C4-2B (cell line): ENCODE results near the gene POLR2F.

Experiments used
- H3K27ac ChIP-seq: fragments of 450-650 bp; 2 replicates; pipeline ENCODE4 v1.5.1; 2017
- ZFX ChIP-seq: fragments of 450-650 bp; IDR thresholded peaks from 2 replicates; pipeline ENCODE4 v1.6.1; 2017
- TF ChIP-seq, protein P1 (sequence below): fragments of 450-650 bp; conservative IDR thresholded peaks from 2 replicates; pipeline ENCODE4 v1.5.1; 2017; ENCODE audit warnings: mild to moderate bottlenecking

Gene POLR2F

DNA sequence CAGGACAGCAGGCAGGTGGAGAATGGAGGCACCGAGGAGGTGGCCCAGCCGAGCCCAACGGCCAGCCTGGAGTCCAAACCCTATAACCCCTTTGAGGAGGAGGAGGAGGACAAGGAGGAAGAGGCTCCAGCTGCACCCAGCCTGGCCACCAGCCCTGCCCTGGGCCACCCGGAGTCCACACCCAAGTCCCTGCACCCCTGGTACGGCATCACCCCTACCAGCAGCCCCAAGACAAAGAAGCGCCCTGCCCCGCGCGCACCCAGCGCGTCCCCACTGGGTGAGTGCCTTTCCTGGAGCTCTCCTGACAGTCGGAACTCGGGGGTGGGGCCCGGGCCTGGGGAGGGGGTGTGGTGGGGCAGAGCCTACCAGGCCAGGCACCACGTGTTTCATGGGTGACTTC lies 27.7 kb upstream of the POLR2F start:
- TF ChIP-seq ZFX, result no peak
- TF ChIP-seq, protein P1, sequence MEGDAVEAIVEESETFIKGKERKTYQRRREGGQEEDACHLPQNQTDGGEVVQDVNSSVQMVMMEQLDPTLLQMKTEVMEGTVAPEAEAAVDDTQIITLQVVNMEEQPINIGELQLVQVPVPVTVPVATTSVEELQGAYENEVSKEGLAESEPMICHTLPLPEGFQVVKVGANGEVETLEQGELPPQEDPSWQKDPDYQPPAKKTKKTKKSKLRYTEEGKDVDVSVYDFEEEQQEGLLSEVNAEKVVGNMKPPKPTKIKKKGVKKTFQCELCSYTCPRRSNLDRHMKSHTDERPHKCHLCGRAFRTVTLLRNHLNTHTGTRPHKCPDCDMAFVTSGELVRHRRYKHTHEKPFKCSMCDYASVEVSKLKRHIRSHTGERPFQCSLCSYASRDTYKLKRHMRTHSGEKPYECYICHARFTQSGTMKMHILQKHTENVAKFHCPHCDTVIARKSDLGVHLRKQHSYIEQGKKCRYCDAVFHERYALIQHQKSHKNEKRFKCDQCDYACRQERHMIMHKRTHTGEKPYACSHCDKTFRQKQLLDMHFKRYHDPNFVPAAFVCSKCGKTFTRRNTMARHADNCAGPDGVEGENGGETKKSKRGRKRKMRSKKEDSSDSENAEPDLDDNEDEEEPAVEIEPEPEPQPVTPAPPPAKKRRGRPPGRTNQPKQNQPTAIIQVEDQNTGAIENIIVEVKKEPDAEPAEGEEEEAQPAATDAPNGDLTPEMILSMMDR, result no peak
- no peak overlapping the region for H3K27ac ChIP-seq

DNA sequence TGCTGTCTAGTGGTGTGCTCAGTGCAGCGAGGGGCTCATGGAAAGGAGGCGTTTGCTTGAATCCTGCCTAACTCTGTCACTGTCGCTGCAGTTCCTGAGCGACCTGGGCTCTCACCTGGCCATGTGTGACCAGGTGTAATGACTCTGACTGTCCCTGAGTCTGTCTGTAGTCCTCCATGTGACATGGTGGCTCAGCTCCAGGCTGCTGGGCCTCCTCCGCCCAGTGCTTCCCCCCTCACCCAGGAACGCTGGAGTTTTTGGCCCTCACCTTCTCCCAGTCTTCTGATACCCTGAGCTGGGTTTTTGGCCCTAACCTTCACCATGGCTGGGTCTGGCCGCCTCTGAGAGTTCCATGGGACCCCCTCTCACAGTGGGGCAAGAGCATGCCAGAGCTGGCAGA lies 27.1 kb upstream of the POLR2F start:
- no peak for TF ChIP-seq ZFX
- TF ChIP-seq, protein P1, result no peak
- H3K27ac ChIP-seq, result no peak overlapping the region

DNA sequence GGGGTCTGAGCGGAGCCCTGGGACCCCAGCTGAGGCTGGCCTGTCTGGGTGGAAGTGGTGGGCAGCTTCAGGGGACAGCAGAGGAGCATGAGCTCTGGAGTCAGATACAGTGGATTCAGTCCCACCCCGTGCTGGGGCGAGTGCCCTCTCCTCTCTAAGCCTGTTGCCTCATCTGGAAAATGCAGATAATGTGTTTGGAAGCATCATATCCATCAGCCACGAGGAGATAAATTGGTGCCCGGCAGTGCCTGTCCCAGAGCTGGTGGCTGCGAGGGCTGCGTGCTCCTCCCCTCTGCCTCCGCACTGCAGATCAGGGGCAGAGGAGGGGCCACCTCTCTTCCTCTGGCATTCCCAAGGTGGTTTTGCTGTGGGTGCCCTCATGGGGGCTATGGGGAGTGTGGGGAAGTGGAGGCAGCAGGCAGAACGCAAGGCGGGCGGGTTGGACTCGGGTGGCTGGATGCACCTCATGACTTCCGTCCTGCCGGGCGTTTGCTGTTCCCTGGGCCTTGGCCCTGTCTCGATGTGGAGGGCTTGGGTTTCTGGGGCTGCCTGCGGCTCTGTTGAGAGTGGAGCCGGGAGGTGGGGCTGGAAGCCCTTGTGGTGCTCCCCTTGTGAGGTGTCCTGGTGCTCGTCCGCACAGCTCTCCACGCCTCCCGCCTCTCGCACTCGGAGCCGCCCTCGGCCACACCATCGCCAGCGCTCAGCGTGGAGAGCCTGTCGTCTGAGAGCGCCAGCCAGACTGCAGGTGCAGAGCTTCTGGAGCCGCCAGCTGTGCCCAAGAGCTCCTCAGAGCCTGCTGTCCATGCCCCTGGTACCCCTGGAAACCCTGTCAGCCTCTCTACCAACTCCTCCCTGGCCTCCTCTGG lies 26.5 kb upstream of the POLR2F start:
- H3K27ac ChIP-seq, result no peak overlapping the region
- TF ChIP-seq, protein P1, result no peak

DNA sequence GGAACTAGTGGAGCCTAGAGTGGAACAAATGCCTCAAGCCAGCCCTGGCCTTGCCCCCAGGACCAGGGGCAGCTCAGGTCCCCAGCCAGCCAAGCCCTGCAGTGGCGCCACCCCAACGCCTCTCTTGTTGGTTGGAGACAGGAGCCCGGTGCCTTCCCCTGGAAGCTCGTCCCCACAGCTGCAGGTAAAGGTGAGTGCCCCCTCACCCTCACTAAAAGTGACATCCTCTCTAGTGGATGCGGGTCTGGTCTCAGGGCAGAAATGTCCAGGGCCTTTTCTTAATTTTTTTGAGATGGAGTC lies 25.9 kb upstream of the POLR2F start:
- TF ChIP-seq, protein P1, result no peak
- TF ChIP-seq ZFX, result no peak
- H3K27ac ChIP-seq, result no peak overlapping the region

DNA sequence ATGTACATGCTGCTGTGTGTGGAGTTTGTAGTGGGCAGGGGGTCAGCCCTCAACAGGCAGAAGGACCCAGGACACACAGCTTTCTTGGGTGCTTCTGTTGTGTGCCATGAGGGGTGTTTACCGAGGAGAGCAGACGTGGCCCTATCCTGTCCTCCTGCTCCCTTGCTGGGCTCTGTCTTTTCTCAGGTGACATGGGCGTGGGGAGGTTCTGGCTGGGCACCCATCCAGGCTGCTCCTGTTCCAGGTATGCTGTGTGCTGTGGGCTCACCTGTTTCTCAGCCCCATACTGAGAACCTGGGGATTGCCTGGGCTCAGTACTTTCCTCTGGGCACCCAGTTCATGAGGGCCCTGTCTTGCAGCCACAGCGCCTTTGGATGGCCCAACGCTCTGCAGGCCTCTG lies 24.1 kb upstream of the POLR2F start:
- no peak overlapping the region for H3K27ac ChIP-seq

DNA sequence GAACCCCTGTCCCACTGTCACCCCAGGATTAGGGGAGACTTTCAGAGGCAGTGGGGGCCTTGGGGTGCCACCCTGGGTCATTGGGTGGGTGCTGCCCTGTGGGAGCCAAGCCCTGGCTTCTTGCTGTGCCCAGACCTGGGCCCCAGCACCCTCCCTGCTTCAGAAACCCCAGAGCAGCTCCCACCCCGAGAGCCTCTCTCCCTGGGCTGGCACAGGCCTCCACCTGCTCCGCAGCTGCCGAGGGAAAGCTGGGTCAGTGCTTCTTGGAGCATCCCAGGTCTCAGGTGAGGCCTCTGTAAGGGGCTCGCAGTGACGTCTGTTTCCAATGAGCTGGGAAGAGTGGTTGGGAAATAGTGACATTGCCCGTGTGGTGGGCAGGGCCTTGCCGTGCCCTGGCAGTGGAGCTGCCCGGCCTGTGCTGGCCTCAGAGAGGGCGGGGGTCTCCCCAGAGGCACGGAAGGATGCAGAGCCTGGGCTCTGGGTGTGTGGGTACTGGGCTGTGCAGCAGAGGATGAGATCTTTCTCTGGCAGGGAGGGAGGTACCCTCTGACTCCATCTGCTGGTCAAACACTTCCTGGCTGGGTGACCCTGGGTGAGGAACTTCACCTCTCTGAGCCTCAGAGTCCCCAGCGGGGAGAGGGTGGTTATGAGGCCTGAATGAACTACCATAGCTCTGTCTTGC lies 23.1 kb upstream of the POLR2F start:
- H3K27ac ChIP-seq, result no peak overlapping the region; the same call in 1 of the 2 replicates
- TF ChIP-seq, protein P1, result no peak; the same call in 1 of the 2 replicates
- no peak for TF ChIP-seq ZFX

More for the DNA sequence above, 24.1 kb upstream of the POLR2F start:
- TF ChIP-seq, protein P1, result no peak
- TF ChIP-seq ZFX, result no peak

DNA sequence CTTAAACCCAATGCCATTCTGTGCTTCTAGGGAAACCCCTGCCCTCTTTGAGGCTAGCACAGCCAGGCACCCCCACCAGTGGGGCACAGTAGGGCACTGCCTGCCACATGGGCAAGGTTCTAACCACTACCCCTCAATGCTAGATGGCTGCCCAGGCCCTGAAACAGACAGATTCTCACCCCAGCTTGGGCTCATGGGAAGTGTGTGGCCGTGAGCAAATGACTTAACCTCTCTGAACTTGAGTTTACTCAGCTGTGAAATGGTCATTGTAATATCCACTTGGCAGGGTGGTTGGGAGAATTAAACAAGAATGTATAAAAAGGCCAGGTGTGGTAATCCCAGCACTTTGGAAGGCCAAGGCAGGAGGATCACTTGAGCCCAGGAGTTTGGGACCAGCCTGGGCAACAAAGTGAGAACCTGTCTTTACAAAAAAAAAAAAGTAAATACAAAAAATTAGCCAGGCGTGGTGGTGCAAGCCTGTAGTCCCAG lies 22.5 kb upstream of the POLR2F start:
- no peak overlapping the region; the same call in 1 of the 2 replicates for H3K27ac ChIP-seq
- no peak for TF ChIP-seq ZFX
- TF ChIP-seq, protein P1, result no peak; the same call in 1 of the 2 replicates
